ENCODE measurements around the gene PLD5.
A peak's percentile ranks its signal among the peaks of the same experiment; 100 is the strongest.
"Not testable (repeated sequence)": the region's sequence is repeated elsewhere in the genome, so short reads cannot be mapped to it uniquely, and the experiment has no call there.

The PLD5 gene

GRCh38 chr1:242212961-242213360 lies 311.5 kb downstream of the PLD5 start:
- DNase-seq: not testable (repeated sequence)

GRCh38 chr1:242212401-242212800 lies 312.1 kb downstream of the PLD5 start:
- no peak for DNase-seq

GRCh38 chr1:242211254-242212022 lies 313.1 kb downstream of the PLD5 start:
- DNase-seq: no peak

- not testable (repeated sequence) for DNase-seq
Observed at GRCh38 chr1:242210316-242210715, 314.2 kb downstream of the PLD5 start.

- no peak for DNase-seq
Observed at GRCh38 chr1:242209063-242209462, 315.4 kb downstream of the PLD5 start.

- no peak for DNase-seq
Observed at GRCh38 chr1:242208021-242208420, 316.5 kb downstream of the PLD5 start.

- DNase-seq: no peak
Observed at GRCh38 chr1:242206994-242207393, 317.5 kb downstream of the PLD5 start.

GRCh38 chr1:242205622-242206489 lies 318.6 kb downstream of the PLD5 start:
- DNase-seq: peak in 16 of 56 donors; percentile 4 to 46 (median 21)

- DNase-seq: no peak
Observed at GRCh38 chr1:242203262-242203661, 321.2 kb downstream of the PLD5 start.

- DNase-seq: no peak
Observed at GRCh38 chr1:242201090-242201489, 323.4 kb downstream of the PLD5 start.

- DNase-seq: no peak
Observed at GRCh38 chr1:242199776-242200458, 324.6 kb downstream of the PLD5 start.

- no peak for DNase-seq
Observed at GRCh38 chr1:242197907-242198820, 326.3 kb downstream of the PLD5 start.

- DNase-seq: no peak
Observed at GRCh38 chr1:242196914-242197313, 327.6 kb downstream of the PLD5 start.

- no peak for DNase-seq
Observed at GRCh38 chr1:242196101-242196500, 328.4 kb downstream of the PLD5 start.

- DNase-seq: no peak
Observed at GRCh38 chr1:242189591-242189990, 334.9 kb downstream of the PLD5 start.

- no peak for DNase-seq
Observed at GRCh38 chr1:242187816-242188215, 336.7 kb downstream of the PLD5 start.

GRCh38 chr1:242187171-242187570 lies 337.3 kb downstream of the PLD5 start:
- no peak for DNase-seq

- DNase-seq: no peak
Observed at GRCh38 chr1:242185731-242186130, 338.8 kb downstream of the PLD5 start.

- DNase-seq: peak in 7 of 56 donors; percentile 12 to 33 (median 29)
Observed at GRCh38 chr1:242184955-242185354, 339.5 kb downstream of the PLD5 start.

- not testable (repeated sequence) for DNase-seq
Observed at GRCh38 chr1:242179767-242180166, 344.7 kb downstream of the PLD5 start.
